MM.1S (cell line): ENCODE data around the gene TTC1.

ENCODE experiments used
- EZH2 ChIP-seq: fragments of 300-600 bp; sonication (generic); optimal IDR thresholded peaks from 2 replicates; pipeline ENCODE3; 2017; ENCODE audit warnings: low read depth, mild to moderate bottlenecking, antibody characterized with exemption, low read length, mixed read lengths
- EZH2phosphoT487 ChIP-seq: fragments of 300-600 bp; sonication (generic); IDR thresholded peaks from 2 replicates; pipeline ENCODE4 v1.6.1; 2018; ENCODE audit warnings: antibody characterized with exemption, low read length
- TF ChIP-seq, protein P1 (sequence below): fragments of 300-600 bp; sonication (generic); IDR thresholded peaks from 2 replicates; pipeline ENCODE4 v1.5.1; 2016; ENCODE audit warnings: antibody characterized with exemption, low read length, mixed read lengths

- TF ChIP-seq, protein P1, sequence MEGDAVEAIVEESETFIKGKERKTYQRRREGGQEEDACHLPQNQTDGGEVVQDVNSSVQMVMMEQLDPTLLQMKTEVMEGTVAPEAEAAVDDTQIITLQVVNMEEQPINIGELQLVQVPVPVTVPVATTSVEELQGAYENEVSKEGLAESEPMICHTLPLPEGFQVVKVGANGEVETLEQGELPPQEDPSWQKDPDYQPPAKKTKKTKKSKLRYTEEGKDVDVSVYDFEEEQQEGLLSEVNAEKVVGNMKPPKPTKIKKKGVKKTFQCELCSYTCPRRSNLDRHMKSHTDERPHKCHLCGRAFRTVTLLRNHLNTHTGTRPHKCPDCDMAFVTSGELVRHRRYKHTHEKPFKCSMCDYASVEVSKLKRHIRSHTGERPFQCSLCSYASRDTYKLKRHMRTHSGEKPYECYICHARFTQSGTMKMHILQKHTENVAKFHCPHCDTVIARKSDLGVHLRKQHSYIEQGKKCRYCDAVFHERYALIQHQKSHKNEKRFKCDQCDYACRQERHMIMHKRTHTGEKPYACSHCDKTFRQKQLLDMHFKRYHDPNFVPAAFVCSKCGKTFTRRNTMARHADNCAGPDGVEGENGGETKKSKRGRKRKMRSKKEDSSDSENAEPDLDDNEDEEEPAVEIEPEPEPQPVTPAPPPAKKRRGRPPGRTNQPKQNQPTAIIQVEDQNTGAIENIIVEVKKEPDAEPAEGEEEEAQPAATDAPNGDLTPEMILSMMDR: no peak
- TF ChIP-seq EZH2: no peak
- no peak for TF ChIP-seq EZH2phosphoT487
Measured at GRCh38 chr5:160054831-160055230, 45.9 kb downstream of the TTC1 start.
